Body of pancreas (tissue), 4 donors: ENCODE measurements around the gene GOLGA8B. TPM values are rescaled to one million over a fixed set of nuclear protein-coding genes. Genes with fewer than 3 reads are reported as not detected.
"Not testable (repeated sequence)": the region's sequence is repeated elsewhere in the genome, so short reads cannot be mapped to it uniquely, and the experiment has no call there.

ENCODE experiments used
- ATAC-seq: fragments of 150-250 bp; one replicate; pipeline ENCODE4 v1.9.1; 2016
- DNase-seq, 4 donors: peaks; one replicate each; pipeline ENCODE4 v3.0.0-alpha.2; 2019
- H3K27ac ChIP-seq, 4 donors: fragments of 200-600 bp; sonication (generic); 1 replicate in 3 of 4; 2 replicates in 1 of 4; pipeline versions ENCODE4 v1.5.1 to v1.6.1; 2016 to 2019; ENCODE audit warnings: mild to moderate bottlenecking in 1 of 4, mixed read lengths in 1 of 4, moderate library complexity in 1 of 4
- H3K27me3 ChIP-seq, 2 donors: fragments of 200-600 bp; sonication (generic); one replicate each; pipeline ENCODE4 v1.6.0; 2016; ENCODE audit warnings: mild to moderate bottlenecking in 1 of 2
- H3K36me3 ChIP-seq, 2 donors: fragments of 200-600 bp; sonication (generic); replicated peaks in 1 of 2; 2 replicates each; pipeline ENCODE4 v1.5.1; 2016; ENCODE audit warnings: low read depth in 2 of 2; ENCODE audit not compliant: insufficient read depth in 1 of 2
- H3K4me1 ChIP-seq: fragments of 200-600 bp; sonication (generic); one replicate; pipeline ENCODE4 v1.6.0; 2016
- H3K4me3 ChIP-seq, 2 donors: fragments of 200-600 bp; sonication (generic); 1 replicate in 1 of 2; 2 replicates in 1 of 2; pipeline ENCODE4 v1.5.1; 2016 to 2019
- H3K9me3 ChIP-seq, 3 donors: fragments of 200-600 bp; sonication (generic); 1 replicate in 2 of 3; 2 replicates in 1 of 3; pipeline ENCODE4 v1.5.1; 2016
- WGBS, 2 donors: methylation state at CpG; one replicate each; pipeline ENCODE4 v1.1.5; 2017; 5-methylcytosine and 5-hydroxymethylcytosine counted together
- intact Hi-C: fragments of 100-400 bp; cut with DNase I; formaldehyde crosslinking; loops from one replicate; pipeline ENCODE4 v1.15.1; 2023
- total RNA-seq, 2 donors: library from RNA; depleted of rRNA; stranded (reverse); fragments of >200 nt; gene quantifications; one replicate each; pipeline ENCODE4 v1.1.0, GENCODE V29; 2016

GOLGA8B gene
- total RNA-seq, 2 donors from 2014 or later: 214 to 709 TPM

DNA sequence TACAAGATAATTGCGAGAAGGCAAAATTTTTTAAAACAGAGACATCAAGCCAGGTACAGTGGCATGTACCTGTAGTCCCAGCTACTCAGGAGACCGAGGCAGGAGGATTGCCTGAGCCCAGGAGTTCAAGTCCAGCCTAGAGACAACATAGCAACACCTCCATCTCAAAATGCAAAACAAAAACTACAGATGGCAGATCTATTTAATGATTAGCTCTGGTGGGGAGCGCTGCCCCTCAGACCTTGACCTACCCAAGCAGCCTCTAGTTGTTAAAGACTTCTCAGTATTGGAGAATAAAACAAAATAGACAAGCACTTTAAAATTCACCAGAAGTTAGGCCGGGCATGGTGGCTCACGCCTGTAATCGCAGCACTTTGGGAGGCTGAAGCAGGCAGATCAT is 10.5 kb downstream of the GOLGA8B start:
- H3K4me1 ChIP-seq: peaks cover 36% of the 10 kb centered on the region
- H3K36me3 ChIP-seq, H3K9me3 ChIP-seq, H3K27ac ChIP-seq, DNase-seq, intact Hi-C loops, H3K27me3 ChIP-seq, H3K4me3 ChIP-seq, ATAC-seq: not testable (repeated sequence)
- 85 to 86% methylated on average over 3 to 6 of the region's 6 CpGs for WGBS, 2 donors

DNA sequence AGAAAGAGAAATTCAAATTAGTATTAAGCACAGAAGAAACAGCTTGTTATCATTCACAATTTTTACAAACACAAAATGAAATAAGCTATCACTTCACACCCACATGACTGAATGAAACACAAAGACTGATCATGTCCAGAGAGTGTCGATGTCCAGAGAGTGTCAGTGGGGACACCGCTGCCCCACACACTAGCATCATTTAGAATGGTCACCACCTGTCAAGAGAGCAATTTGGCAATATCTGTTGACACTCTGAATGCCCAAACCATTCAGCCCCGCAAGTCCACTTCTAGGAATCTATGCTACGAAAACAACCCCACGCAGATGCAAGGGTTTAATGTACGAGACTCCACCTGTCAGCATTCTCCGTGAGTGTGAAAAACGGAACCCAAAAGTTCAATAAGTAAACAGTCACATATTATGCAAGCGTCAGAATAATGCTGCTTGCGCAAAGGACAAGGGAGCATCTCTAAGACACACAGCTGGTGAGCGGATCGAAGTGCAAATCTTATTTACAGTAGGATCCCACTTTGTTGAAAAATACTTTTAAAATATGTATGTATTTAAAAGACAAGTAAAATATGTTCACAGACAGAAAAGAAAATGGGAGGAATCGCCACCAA is 11.3 kb downstream of the GOLGA8B start:
- 54 to 64% methylated on average over 13 of the region's 13 CpGs for WGBS, 2 donors
- intact Hi-C loops, H3K27me3 ChIP-seq, H3K36me3 ChIP-seq, H3K27ac ChIP-seq, H3K4me3 ChIP-seq, H3K9me3 ChIP-seq, DNase-seq, ATAC-seq: not testable (repeated sequence)
- H3K4me1 ChIP-seq: peaks cover 28% of the 10 kb centered on the region

GRCh38 chr15:34569670-34570396 is 13.6 kb downstream of the GOLGA8B start:
- ATAC-seq, intact Hi-C loops: not testable (repeated sequence)
- 42 to 64% methylated on average over 3 to 4 of the region's 4 CpGs for WGBS, 2 donors

GRCh38 chr15:34567174-34567573 is 16.3 kb downstream of the GOLGA8B start:
- H3K27me3 ChIP-seq, H3K4me3 ChIP-seq, H3K36me3 ChIP-seq, intact Hi-C loops, H3K27ac ChIP-seq, ATAC-seq, H3K4me1 ChIP-seq, DNase-seq, H3K9me3 ChIP-seq: not testable (repeated sequence)
- WGBS, 2 donors: 84 to 92% methylated on average over 4 to 6 of the region's 12 CpGs

More at GRCh38 chr15:34569670-34570396, 13.6 kb downstream of the GOLGA8B start:
- H3K4me1 ChIP-seq: peaks cover 12% of the 10 kb centered on the region
- not testable (repeated sequence) for H3K36me3 ChIP-seq, DNase-seq, H3K27ac ChIP-seq, H3K27me3 ChIP-seq, H3K9me3 ChIP-seq, H3K4me3 ChIP-seq

GRCh38 chr15:34564711-34565110 is 18.7 kb downstream of the GOLGA8B start:
- H3K4me3 ChIP-seq, H3K36me3 ChIP-seq, intact Hi-C loops, H3K27me3 ChIP-seq, DNase-seq, H3K27ac ChIP-seq, H3K4me1 ChIP-seq, H3K9me3 ChIP-seq, ATAC-seq: not testable (repeated sequence)
- WGBS, 2 donors: 40 to 64% methylated on average over 1 to 5 of the region's 5 CpGs

GRCh38 chr15:34560814-34561213 is 22.6 kb downstream of the GOLGA8B start:
- H3K36me3 ChIP-seq, ATAC-seq, H3K27me3 ChIP-seq, H3K9me3 ChIP-seq, H3K4me1 ChIP-seq, DNase-seq, H3K4me3 ChIP-seq, H3K27ac ChIP-seq, intact Hi-C loops: not testable (repeated sequence)
- 100% methylated on average over 1 of the region's 6 CpGs; no CpG with 5 or more reads in 1 of the 2 donors for WGBS, 2 donors

DNA sequence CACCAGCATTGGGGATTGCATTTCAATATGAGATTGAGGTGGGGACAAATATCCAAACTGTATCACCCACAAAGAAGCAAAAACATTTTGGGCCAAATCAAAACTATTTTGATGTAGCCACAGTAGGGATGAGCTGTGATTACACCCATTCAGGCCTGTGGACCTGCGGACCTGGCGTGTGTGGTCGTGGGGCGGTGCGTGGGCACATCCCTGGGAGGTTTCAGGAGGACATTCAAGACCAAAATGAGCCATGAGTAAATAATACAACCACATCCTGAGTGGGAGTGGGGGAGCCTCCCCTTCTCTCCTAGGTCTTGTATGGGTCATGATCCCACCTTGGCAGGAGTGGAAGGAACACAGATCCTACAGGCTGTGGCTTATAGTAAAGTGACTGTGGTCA is 23.7 kb downstream of the GOLGA8B start:
- H3K4me3 ChIP-seq, H3K9me3 ChIP-seq, H3K36me3 ChIP-seq, H3K27ac ChIP-seq, H3K4me1 ChIP-seq, intact Hi-C loops, DNase-seq, ATAC-seq, H3K27me3 ChIP-seq: not testable (repeated sequence)
- WGBS, 2 donors: 93% methylated on average over 3 to 5 of the region's 5 CpGs

DNA sequence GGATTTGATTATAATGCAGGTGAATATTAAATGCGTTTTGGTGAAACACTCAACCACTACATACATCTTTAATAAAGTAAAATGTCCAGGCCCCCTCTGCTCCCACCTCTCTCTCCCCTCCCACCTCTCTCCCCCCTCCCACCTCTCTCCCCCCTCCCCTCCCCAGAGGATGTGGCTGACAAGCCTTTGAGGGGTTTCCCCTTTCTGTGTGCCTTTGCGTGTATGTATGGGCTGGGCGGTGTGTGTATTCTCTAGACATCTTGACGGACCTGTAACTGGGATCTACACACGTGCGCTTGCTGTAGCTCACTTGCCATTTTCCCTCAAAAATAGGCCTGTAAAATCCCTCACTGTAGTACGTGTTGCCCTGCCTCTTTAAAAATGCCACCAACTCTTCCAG is 28.3 kb downstream of the GOLGA8B start:
- DNase-seq, H3K4me1 ChIP-seq, H3K9me3 ChIP-seq, H3K4me3 ChIP-seq, H3K27me3 ChIP-seq, H3K27ac ChIP-seq, ATAC-seq, intact Hi-C loops, H3K36me3 ChIP-seq: not testable (repeated sequence)
- no CpG with 5 or more reads among the region's 7 CpGs for WGBS, 2 donors

DNA sequence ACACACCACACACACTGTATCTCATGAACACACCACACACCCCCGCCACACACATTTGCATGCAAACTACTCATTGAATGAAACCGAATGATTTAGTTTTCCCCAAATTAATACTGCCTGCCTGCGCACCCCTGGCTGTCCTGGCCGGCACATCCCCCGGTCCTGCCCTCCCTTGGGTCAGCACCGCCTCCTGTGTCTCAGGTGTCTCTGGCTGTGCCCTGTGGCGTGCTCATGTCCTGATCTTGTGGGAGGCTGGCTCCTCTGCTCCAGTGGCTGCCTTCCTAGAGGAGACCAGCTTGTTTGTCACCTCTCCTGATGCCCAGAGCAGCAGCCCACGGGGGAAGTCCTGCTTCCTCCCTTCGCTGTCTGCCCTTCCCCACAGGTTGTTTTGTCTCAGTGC is 28.7 kb downstream of the GOLGA8B start:
- H3K4me3 ChIP-seq, H3K4me1 ChIP-seq, intact Hi-C loops, H3K27me3 ChIP-seq, H3K27ac ChIP-seq, H3K36me3 ChIP-seq, DNase-seq, ATAC-seq, H3K9me3 ChIP-seq: not testable (repeated sequence)
- no CpG with 5 or more reads among the region's 9 CpGs for WGBS, 2 donors

DNA sequence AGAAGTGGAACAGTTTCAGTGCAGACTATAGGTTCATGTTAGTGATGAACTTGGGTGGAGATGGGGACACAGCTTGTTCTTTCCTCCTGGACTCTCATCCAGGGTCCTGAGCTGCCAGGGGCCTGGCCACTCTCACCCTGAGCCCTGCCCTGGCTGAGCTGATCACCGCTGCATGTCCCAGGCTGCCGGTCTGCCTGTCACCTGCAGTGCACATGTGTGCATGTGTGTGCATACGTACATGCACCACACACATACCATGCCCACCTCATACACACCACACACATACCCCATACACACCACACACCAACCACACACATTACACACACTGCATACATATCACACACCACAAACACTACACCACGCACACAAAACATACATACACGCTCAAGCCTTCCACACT is 29.3 kb downstream of the GOLGA8B start:
- not testable (repeated sequence) for DNase-seq, ATAC-seq
- 91 to 100% methylated on average over 3 of the region's 5 CpGs for WGBS, 2 donors

GRCh38 chr15:34550129-34550528 is 33.3 kb downstream of the GOLGA8B start:
- H3K4me3 ChIP-seq, H3K27me3 ChIP-seq, H3K36me3 ChIP-seq, H3K4me1 ChIP-seq, H3K9me3 ChIP-seq, intact Hi-C loops, H3K27ac ChIP-seq, DNase-seq, ATAC-seq: not testable (repeated sequence)
- WGBS, 2 donors: no CpG with 5 or more reads among the region's 3 CpGs

More for the DNA sequence above, 29.3 kb downstream of the GOLGA8B start:
- H3K36me3 ChIP-seq, H3K4me3 ChIP-seq, intact Hi-C loops, H3K9me3 ChIP-seq, H3K27me3 ChIP-seq, H3K27ac ChIP-seq, H3K4me1 ChIP-seq: not testable (repeated sequence)

- 75 to 78% methylated on average over 1 of the region's 4 CpGs for WGBS, 2 donors
- H3K4me3 ChIP-seq, ATAC-seq, DNase-seq, H3K4me1 ChIP-seq, H3K27me3 ChIP-seq, H3K27ac ChIP-seq, H3K9me3 ChIP-seq, H3K36me3 ChIP-seq, intact Hi-C loops: not testable (repeated sequence)
Observed at GRCh38 chr15:34549381-34549809, 34.1 kb downstream of the GOLGA8B start.
